H9 (cell line): ENCODE data around the gene PMEPA1. TPM values are rescaled to one million over a fixed set of nuclear protein-coding genes. Genes with fewer than 3 reads are reported as not detected.

Source experiments
- DNase-seq: peaks from one replicate; pipeline ENCODE4 v3.0.0-alpha.2; 2017
- H2AFZ ChIP-seq: one replicate; pipeline ENCODE4 v1.6.1; 2013; ENCODE audit warnings: mild to moderate bottlenecking, low read length, control low read depth, moderate library complexity
- H2AK5ac ChIP-seq: 2 replicates; pipeline ENCODE4 v1.6.1; 2013; ENCODE audit warnings: low read length, control low read depth, mixed read lengths; ENCODE audit not compliant: insufficient read length
- H2BK120ac ChIP-seq: one replicate; pipeline ENCODE4 v1.6.1; 2013; ENCODE audit warnings: low read depth, mild to moderate bottlenecking, low read length, control low read depth, inconsistent platforms; ENCODE audit not compliant: poor library complexity, severe bottlenecking
- H2BK12ac ChIP-seq: 2 replicates; pipeline ENCODE4 v1.6.1; 2013; ENCODE audit warnings: low read length, control low read depth, mixed read lengths, low read depth; ENCODE audit not compliant: insufficient read length
- H2BK15ac ChIP-seq: 2 replicates; pipeline ENCODE4 v1.6.1; 2013; ENCODE audit warnings: low read depth, low read length, control low read depth
- H2BK20ac ChIP-seq: one replicate; pipeline ENCODE4 v1.6.1; 2013; ENCODE audit warnings: low read depth, mild to moderate bottlenecking, low read length, control low read depth, inconsistent platforms; ENCODE audit not compliant: poor library complexity, severe bottlenecking
- H2BK5ac ChIP-seq: 2 replicates; pipeline ENCODE4 v1.6.1; 2013; ENCODE audit warnings: low read length, control low read depth, mixed read lengths; ENCODE audit not compliant: insufficient read length
- H3K14ac ChIP-seq: 2 replicates; pipeline ENCODE4 v1.6.1; 2013; ENCODE audit warnings: low read length, control low read depth; ENCODE audit not compliant: insufficient read depth
- H3K18ac ChIP-seq: 2 replicates; pipeline ENCODE4 v1.6.1; 2013; ENCODE audit warnings: low read depth, mild to moderate bottlenecking, mixed read lengths, low read length, control low read depth; ENCODE audit not compliant: insufficient read length
- H3K23ac ChIP-seq: 2 replicates; pipeline ENCODE4 v1.6.1; 2013; ENCODE audit warnings: low read length, control low read depth, mixed read lengths, low read depth; ENCODE audit not compliant: insufficient read length
- H3K23me2 ChIP-seq: 2 replicates; pipeline ENCODE4 v1.6.1; 2013; ENCODE audit warnings: low read depth, mild to moderate bottlenecking, mixed read lengths, low read length, control low read depth; ENCODE audit not compliant: insufficient read length, poor library complexity, severe bottlenecking
- H3K27ac ChIP-seq: 2 replicates; pipeline ENCODE4 v1.5.1; 2013; ENCODE audit warnings: low read length, control low read depth, mixed read lengths, low read depth; ENCODE audit not compliant: insufficient read length
- H3K27me3 ChIP-seq: 2 replicates; pipeline ENCODE4 v1.6.1; 2013; ENCODE audit warnings: low read length, control low read depth, inconsistent platforms; ENCODE audit not compliant: insufficient read depth
- H3K4ac ChIP-seq: 2 replicates; pipeline ENCODE4 v1.6.1; 2013; ENCODE audit warnings: low read depth, mild to moderate bottlenecking, control low read depth, inconsistent platforms, low read length, moderate library complexity
- H3K4me1 ChIP-seq: 2 replicates; pipeline ENCODE4 v1.6.1; 2013; ENCODE audit warnings: low read length, control low read depth, inconsistent platforms; ENCODE audit not compliant: insufficient read depth
- H3K4me2 ChIP-seq: 2 replicates; pipeline ENCODE4 v1.6.1; 2013; ENCODE audit warnings: low read length, control low read depth, mixed read lengths; ENCODE audit not compliant: insufficient read length, insufficient read depth
- H3K56ac ChIP-seq: 2 replicates; pipeline ENCODE4 v1.6.1; 2013; ENCODE audit warnings: low read depth, mild to moderate bottlenecking, mixed read lengths, low read length, control low read depth; ENCODE audit not compliant: insufficient read length
- H3K79me1 ChIP-seq: 2 replicates; pipeline ENCODE4 v1.6.1; 2013; ENCODE audit warnings: low read depth, mild to moderate bottlenecking, moderate library complexity, low read length, control low read depth, inconsistent platforms; ENCODE audit not compliant: insufficient read depth, poor library complexity, severe bottlenecking
- H3K79me2 ChIP-seq: 2 replicates; pipeline ENCODE4 v1.6.1; 2013; ENCODE audit warnings: low read length, control low read depth, inconsistent platforms; ENCODE audit not compliant: insufficient read depth
- H3K9ac ChIP-seq: 2 replicates; pipeline ENCODE4 v1.6.1; 2013; ENCODE audit warnings: low read length, control low read depth, mixed read lengths; ENCODE audit not compliant: insufficient read length; ENCODE audit errors: extremely low read depth
- H3K9me3 ChIP-seq: one replicate; pipeline ENCODE4 v1.6.1; 2013; ENCODE audit warnings: low read depth, low read length, inconsistent platforms; ENCODE audit not compliant: control insufficient read depth
- H3T11ph ChIP-seq: one replicate; pipeline ENCODE4 v1.6.1; 2013; ENCODE audit warnings: mild to moderate bottlenecking, low read length, control low read depth, inconsistent platforms
- H4K20me1 ChIP-seq: one replicate; pipeline ENCODE4 v1.6.1; 2013; ENCODE audit not compliant: control insufficient read depth, insufficient read length, insufficient read depth
- H4K5ac ChIP-seq: 2 replicates; pipeline ENCODE4 v1.6.1; 2013; ENCODE audit warnings: low read depth, mild to moderate bottlenecking, mixed read lengths, low read length, control low read depth; ENCODE audit not compliant: insufficient read length
- H4K8ac ChIP-seq: replicated peaks from 2 replicates; pipeline ENCODE4 v1.6.1; 2013; ENCODE audit warnings: low read length, control low read depth, mixed read lengths, low read depth; ENCODE audit not compliant: insufficient read length
- H4K91ac ChIP-seq: 2 replicates; pipeline ENCODE4 v1.6.1; 2013; ENCODE audit warnings: low read depth, mild to moderate bottlenecking, moderate library complexity, mixed read lengths, low read length, control low read depth; ENCODE audit not compliant: insufficient read length
- H3K27ac Mint-ChIP-seq, 3 experiments: 2 replicates in 2 of 3; 3 replicates in 1 of 3; pipeline ENCODE4 v1.8.0; 2020 to 2021; ENCODE audit warnings: mixed read lengths in 3 of 3, mild to moderate bottlenecking in 1 of 3, moderate library complexity in 1 of 3
- H3K27me3 Mint-ChIP-seq: 2 replicates; pipeline ENCODE4 v1.8.0; 2021; ENCODE audit warnings: low read depth, mild to moderate bottlenecking, moderate library complexity, mixed read lengths
- H3K36me3 Mint-ChIP-seq, 3 experiments: 2 replicates in 2 of 3; 3 replicates in 1 of 3; pipeline ENCODE4 v1.8.0; 2020 to 2021; ENCODE audit warnings: low read depth in 3 of 3, mixed read lengths in 3 of 3; ENCODE audit not compliant: insufficient read depth in 1 of 3
- H3K4me1 Mint-ChIP-seq, 2 experiments: 2 replicates each; pipeline ENCODE4 v1.8.0; 2020; ENCODE audit warnings: mixed read lengths in 2 of 2
- H3K4me3 Mint-ChIP-seq, 2 experiments: 2 replicates in 1 of 2; 3 replicates in 1 of 2; pipeline ENCODE4 v1.8.0; 2020 to 2021; ENCODE audit warnings: mild to moderate bottlenecking in 2 of 2, mixed read lengths in 2 of 2, moderate library complexity in 1 of 2
- H3K9me3 Mint-ChIP-seq, 2 experiments: 2 replicates in 1 of 2; 3 replicates in 1 of 2; pipeline ENCODE4 v1.8.0; 2020; ENCODE audit warnings: mild to moderate bottlenecking in 2 of 2, mixed read lengths in 2 of 2, moderate library complexity in 1 of 2
- CTCF ChIP-seq: fragments of 200-600 bp; sonication (generic); conservative IDR thresholded peaks from 3 replicates; pipeline ENCODE4 v1.8.0; 2021; ENCODE audit warnings: antibody characterized with exemption, mild to moderate bottlenecking
- WGBS: extraction: QIAGEN DNeasy Blood & Tissue Kit; methylation state at CpG from one replicate; pipeline ENCODE4 v1.1.7; 2013; ENCODE audit warnings: missing lambda C conversion rate, low lambda C conversion rate, mixed read lengths; ENCODE audit not compliant: insufficient read length; ENCODE audit errors: extremely low coverage; 5-methylcytosine and 5-hydroxymethylcytosine counted together
- total RNA-seq: library from RNA; stranded (reverse); gene quantifications from 2 replicates; pipeline ENCODE4 v1.2.1, GENCODE V29; 2021

PMEPA1 gene
- total RNA-seq, 1 experiment from 2014 or later, result 34.6 TPM

- no CpG with 5 or more reads among the region's 14 CpGs for WGBS
- no peak overlapping the region for H3K23ac ChIP-seq
- H3K27ac Mint-ChIP-seq, result no peak overlapping the region; a peak in 1 of 7 replicates
- no peak overlapping the region for H3T11ph ChIP-seq
- H3K27me3 Mint-ChIP-seq, result peaks cover 8% of the 10 kb centered on the region
- no peak overlapping the region for H2BK20ac ChIP-seq
- TF ChIP-seq CTCF, result no peak
- no peaks in the 10 kb centered on the region for H3K4me1 ChIP-seq
- H3K14ac ChIP-seq, result no peak overlapping the region
- H3K18ac ChIP-seq, result no peak overlapping the region
- H3K9ac ChIP-seq, result no peak overlapping the region
- H3K79me1 ChIP-seq, result peaks cover 3% of the 10 kb centered on the region
- peaks cover 6% of the 10 kb centered on the region for H3K23me2 ChIP-seq
- no peak overlapping the region for H2BK12ac ChIP-seq
- H4K8ac ChIP-seq, result no peak overlapping the region
- H2BK15ac ChIP-seq, result no peak overlapping the region
- H3K9me3 ChIP-seq, result no peaks in the 10 kb centered on the region
- no peak overlapping the region for H4K5ac ChIP-seq
- no peak overlapping the region for H3K4me3 Mint-ChIP-seq
- H2BK120ac ChIP-seq, result no peak overlapping the region
- peaks cover 0 to 20% (median 5%) of the 10 kb centered on the region in 3 experiments; a peak in 3 of 7 replicates for H3K36me3 Mint-ChIP-seq
- no peaks in the 10 kb centered on the region for H3K27me3 ChIP-seq
- H4K20me1 ChIP-seq, result no peaks in the 10 kb centered on the region
- H3K27ac ChIP-seq, result no peak overlapping the region
- H3K4ac ChIP-seq, result no peak overlapping the region
- no peak overlapping the region for H2BK5ac ChIP-seq
- peaks cover 81% of the 10 kb centered on the region for H3K79me2 ChIP-seq
- peaks cover 40 to 69% of the 10 kb centered on the region in 2 experiments for H3K4me1 Mint-ChIP-seq
- no peak for DNase-seq
- H3K9me3 Mint-ChIP-seq, result peaks cover 0 to 4% of the 10 kb centered on the region in 2 experiments; a peak in 2 of 5 replicates
- H3K4me2 ChIP-seq, result no peak overlapping the region
- no peak overlapping the region for H2AK5ac ChIP-seq
- H2AFZ ChIP-seq, result no peak overlapping the region
- no peak overlapping the region for H4K91ac ChIP-seq
- no peak overlapping the region for H3K56ac ChIP-seq
Measured at GRCh38 chr20:57704245-57704644, 5.6 kb downstream of the PMEPA1 start.
